HPDE6-E6E7 (cell line): ENCODE data around the gene MIDN.
"Not testable (repeated sequence)": the region's sequence is repeated elsewhere in the genome, so short reads cannot be mapped to it uniquely, and the experiment has no call there.

Experiments used
- DNase-seq: peaks from one replicate; pipeline ENCODE4 v3.0.0; 2011; ENCODE audit warnings: missing footprints; ENCODE audit errors: extremely low spot score

MIDN gene

GRCh38 chr19:1246265-1247087, 1.9 kb upstream of the MIDN start:
- DNase-seq = not testable (repeated sequence)

DNA sequence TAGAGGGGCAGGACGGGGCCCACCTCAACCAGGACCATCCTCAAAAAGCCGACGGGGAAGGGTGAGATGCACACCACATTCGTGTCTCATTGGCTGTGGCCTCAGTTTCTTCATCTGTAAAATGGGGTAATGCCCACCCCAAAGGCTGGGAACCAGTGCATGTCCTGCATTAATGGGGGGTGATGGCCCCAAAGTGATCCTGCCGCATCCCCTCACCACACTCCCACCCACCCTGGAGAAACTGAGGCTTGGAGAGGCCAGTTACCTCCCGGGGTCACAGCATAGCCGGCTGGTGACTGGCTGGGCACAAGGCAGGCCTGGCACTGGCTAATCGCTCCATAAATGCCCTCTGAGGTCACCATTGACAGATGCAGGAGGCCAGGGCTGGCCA, 640 bp upstream of the MIDN start:
- no peak for DNase-seq

GRCh38 chr19:1248786-1249297, 459 bp downstream of the MIDN start:
- no peak for DNase-seq

DNA sequence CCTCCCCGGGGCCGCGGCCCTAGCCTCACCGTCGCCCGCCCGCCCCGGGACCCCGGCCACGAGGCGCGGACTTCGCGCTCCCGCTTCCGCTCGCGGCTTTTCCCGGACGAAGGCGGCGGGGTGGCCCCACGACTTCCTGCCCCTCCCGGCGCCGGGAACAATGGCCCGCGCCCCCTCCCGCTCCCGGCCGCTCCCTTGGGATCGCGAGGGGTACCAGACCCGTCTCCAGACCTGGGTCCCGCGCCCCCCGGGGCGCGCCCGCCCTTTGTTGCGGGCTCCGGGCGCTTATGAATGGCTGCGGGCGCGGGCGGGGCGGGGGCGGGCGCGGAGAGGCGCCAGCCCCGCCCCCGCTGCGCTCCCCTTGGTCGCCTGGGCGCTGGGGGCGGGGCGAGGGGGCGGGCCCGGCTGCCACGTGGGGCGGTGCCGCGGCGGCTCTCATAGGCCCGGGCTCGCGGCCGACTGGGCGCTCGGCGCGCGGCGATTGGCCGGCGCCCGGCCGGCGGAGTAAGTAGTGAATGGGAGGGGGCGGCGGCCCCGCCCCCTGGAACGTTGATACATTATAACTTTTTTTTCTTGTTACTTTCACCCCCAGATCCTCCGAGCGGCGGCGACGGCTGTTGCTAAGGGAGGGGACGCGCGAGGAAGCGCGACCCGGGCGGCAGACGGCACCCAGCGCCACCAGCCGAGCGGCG, 1.1 kb downstream of the MIDN start:
- no peak for DNase-seq

GRCh38 chr19:1249990-1250436, 1.6 kb downstream of the MIDN start:
- no peak for DNase-seq

DNA sequence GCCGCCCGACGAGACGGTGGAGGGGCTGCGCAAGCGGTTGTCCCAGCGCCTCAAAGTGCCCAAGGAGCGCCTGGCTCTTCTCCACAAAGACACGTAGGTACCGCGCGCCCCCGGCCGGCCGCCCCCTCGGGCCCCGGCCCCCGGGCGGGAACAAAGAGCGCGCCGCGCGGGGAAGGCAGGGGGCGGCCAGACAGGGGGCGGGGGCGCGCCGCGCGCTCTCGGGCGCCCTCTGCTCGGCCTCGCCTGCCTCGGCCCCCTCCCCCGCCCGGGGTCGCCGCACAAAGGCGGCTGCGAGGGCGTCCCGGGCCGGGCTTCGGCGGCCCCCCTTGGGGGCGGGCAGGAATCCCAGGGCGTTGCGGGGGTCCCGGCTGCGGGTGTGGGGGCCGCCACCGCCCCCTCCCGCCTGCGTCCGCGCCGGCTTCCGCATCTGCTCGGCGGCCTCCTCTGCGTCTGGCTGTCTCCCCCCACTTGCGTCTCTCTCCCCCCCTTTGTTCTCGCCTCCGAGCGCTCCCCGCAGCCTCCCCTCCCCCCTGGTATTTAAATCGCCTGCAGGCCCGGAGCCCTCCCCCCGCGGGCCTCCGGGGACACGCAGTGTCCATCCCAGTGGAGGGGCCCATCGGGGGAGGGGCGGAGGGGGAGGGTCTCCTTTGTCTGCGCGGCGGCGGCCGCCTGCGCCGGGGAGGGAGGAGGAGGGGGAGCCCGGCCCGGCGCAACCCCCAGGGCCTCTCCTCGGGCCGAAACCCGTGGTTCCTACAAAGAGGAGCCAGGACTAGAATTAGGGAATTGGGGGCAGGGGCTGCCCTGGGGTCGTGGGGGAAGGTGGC, 2.3 kb downstream of the MIDN start:
- DNase-seq = no peak

GRCh38 chr19:1251330-1252220, 3.2 kb downstream of the MIDN start:
- no peak for DNase-seq

DNA sequence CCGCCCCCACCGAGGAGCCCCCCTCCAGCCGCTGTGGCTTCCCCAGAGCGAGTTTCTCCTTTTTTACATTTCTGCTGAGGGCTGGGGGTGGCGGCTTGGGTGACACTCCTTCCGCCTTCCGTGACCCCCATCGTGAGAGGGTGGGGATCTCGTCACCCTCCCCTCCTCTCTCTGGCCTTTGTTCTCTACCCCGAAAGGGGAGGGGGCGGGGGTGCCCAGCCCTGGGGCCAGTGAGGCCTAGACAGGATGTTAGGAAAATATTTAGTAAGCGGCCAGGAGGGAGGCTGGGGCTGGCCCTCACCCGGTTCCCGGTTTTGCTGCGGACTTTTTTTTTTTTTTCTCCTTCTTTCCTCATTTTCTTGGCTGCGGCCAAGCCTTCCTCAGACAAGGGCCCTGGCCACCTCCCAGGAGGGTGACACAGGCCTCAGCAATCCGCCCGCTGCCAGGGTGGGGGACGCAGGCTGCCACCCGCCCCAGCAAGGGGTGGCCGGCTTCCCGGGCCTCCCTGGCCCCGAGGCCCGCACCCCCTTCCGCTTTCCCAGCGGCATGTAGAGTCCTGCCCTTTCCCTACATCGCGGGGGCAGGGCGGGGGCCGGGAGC, 3.9 kb downstream of the MIDN start:
- no peak for DNase-seq

GRCh38 chr19:1252821-1253513, 4.6 kb downstream of the MIDN start:
- DNase-seq = no peak

- DNase-seq = no peak
These were observed 5.2 kb downstream of the MIDN start for GRCh38 chr19:1253514-1254080.

- DNase-seq = no peak
These were observed 5.7 kb downstream of the MIDN start for GRCh38 chr19:1254081-1254527.

DNA sequence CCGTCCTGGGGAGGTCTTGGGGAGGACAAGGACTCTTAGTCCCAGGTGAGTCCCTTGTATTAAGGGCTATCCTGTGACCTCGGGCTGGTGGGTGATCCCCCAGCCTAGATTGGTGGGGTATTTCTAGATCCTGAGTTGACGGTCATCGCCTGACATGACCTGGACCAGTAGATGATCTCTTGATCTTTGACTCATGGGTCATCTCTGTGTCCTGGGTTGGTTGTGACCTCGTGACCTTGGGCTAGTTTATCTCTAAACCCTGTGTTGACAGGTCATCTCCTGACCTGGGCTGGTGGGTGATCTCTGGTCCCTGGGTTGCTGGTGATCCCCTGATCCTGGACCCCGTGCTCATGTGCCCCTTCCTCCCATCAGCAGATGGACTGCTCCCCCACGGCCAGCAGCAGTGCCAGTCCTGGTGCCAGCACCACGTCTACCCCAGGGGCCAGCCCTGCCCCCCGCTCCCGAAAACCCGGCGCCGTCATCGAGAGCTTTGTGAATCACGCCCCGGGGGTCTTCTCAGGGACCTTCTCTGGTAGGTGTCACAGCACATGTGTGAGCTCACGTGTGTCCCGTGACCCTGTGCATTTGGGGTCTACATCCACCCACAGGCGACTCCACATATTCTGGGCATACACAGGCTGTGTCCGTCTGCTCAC, 6.3 kb downstream of the MIDN start:
- DNase-seq = no peak

- DNase-seq = no peak
These were observed 7.1 kb downstream of the MIDN start for GRCh38 chr19:1255186-1256161.

- DNase-seq = no peak
These were observed 8.5 kb downstream of the MIDN start for GRCh38 chr19:1256646-1257474.

- no peak for DNase-seq
These were observed 9.2 kb downstream of the MIDN start for GRCh38 chr19:1257475-1258162.

- DNase-seq = no peak
These were observed 9.7 kb downstream of the MIDN start for GRCh38 chr19:1258163-1258492.
